NT2/D1 (cell line): ENCODE measurements around the gene EDIL3.

ENCODE experiments used
- DNase-seq: peaks from one replicate; pipeline ENCODE4 v3.0.0-alpha.2; 2011; ENCODE audit warnings: low read depth, low spot score
- H3K27me3 ChIP-seq: 2 replicates; pipeline ENCODE4 v1.6.0; 2011; ENCODE audit warnings: mild to moderate bottlenecking; ENCODE audit not compliant: insufficient read length, insufficient read depth
- H3K36me3 ChIP-seq: 2 replicates; pipeline ENCODE4 v1.6.1; 2011; ENCODE audit warnings: mild to moderate bottlenecking, low read length, mixed read lengths; ENCODE audit not compliant: insufficient read depth, insufficient read length
- H3K4me1 ChIP-seq: 2 replicates; pipeline ENCODE4 v1.5.1; 2011; ENCODE audit not compliant: insufficient read depth, insufficient read length
- H3K4me3 ChIP-seq: 2 replicates; pipeline ENCODE4 v1.5.1; 2011; ENCODE audit warnings: low read depth; ENCODE audit not compliant: insufficient read length
- H3K9ac ChIP-seq: 2 replicates; pipeline ENCODE4 v1.6.0; 2011; ENCODE audit warnings: low read depth; ENCODE audit not compliant: insufficient read length
- H3K9me3 ChIP-seq: 2 replicates; pipeline ENCODE4 v1.5.1; 2011; ENCODE audit warnings: mild to moderate bottlenecking, low read length; ENCODE audit not compliant: insufficient read depth
- SUZ12 ChIP-seq: IDR thresholded peaks from 2 replicates; pipeline ENCODE4 v1.6.1; 2011; ENCODE audit not compliant: insufficient read length, insufficient read depth; ENCODE audit errors: extremely low read depth
- YY1 ChIP-seq: IDR thresholded peaks from 2 replicates; pipeline ENCODE4 v1.6.1; 2011; ENCODE audit not compliant: insufficient read length, insufficient read depth
- ZNF274 ChIP-seq: IDR thresholded peaks from 2 replicates; pipeline ENCODE4 v1.6.1; 2011; ENCODE audit warnings: mild to moderate bottlenecking, low read depth, low read length

The EDIL3 gene

DNA sequence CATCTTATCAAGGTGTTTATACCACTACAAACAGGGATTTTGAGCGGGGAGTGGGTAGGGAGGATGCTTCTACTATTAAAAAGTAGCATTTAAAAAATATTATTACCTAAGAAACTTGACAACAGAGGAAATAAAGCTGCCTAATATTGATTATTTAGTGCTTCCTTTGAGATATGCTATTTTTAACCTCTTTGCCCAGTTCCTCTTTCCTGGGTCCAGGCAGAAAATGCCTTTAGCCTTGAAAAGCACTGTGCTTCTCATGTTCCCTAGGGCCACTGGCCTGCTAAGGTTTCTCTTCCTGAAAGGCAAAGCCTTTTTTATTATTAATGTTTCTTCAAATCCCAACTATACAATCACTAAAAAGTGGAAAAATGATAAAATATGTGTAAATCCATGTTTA lies 446.8 kb downstream of the EDIL3 start:
- no peaks in the 10 kb centered on the region for H3K9me3 ChIP-seq
- H3K4me1 ChIP-seq, result no peaks in the 10 kb centered on the region
- no peak for DNase-seq
- H3K9ac ChIP-seq, result no peak overlapping the region
- no peaks in the 10 kb centered on the region for H3K36me3 ChIP-seq
- no peaks in the 10 kb centered on the region for H3K27me3 ChIP-seq
- TF ChIP-seq YY1 (no peak), SUZ12 (no peak), ZNF274 (no peak)
- no peak overlapping the region for H3K4me3 ChIP-seq

DNA sequence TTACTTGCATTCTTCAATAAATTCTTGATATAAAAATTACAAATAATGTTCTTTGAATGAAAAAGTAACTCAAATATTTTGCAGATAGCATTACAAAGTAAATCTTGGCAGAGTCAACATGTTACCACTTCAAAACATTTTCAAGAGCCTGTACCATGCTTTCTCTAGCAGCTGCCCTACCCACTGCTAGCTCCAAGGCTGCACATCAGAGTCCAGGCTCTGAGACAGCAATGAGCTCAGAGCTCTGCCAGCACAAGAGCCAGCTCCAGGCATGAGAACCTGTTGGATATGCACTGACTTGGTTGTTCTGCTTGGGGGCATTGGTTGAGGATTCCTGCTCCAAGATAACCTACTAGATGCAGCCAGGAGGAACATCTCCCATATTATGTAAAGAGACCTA lies 452.7 kb downstream of the EDIL3 start:
- Histone ChIP-seq H3K36me3 (no peaks in the 10 kb centered on the region), H3K9me3 (no peaks in the 10 kb centered on the region), H3K4me3 (no peak overlapping the region), H3K4me1 (no peaks in the 10 kb centered on the region), H3K27me3 (no peaks in the 10 kb centered on the region), H3K9ac (no peak overlapping the region)
- DNase-seq, result no peak
- TF ChIP-seq SUZ12 (no peak), ZNF274 (no peak), YY1 (no peak)

DNA sequence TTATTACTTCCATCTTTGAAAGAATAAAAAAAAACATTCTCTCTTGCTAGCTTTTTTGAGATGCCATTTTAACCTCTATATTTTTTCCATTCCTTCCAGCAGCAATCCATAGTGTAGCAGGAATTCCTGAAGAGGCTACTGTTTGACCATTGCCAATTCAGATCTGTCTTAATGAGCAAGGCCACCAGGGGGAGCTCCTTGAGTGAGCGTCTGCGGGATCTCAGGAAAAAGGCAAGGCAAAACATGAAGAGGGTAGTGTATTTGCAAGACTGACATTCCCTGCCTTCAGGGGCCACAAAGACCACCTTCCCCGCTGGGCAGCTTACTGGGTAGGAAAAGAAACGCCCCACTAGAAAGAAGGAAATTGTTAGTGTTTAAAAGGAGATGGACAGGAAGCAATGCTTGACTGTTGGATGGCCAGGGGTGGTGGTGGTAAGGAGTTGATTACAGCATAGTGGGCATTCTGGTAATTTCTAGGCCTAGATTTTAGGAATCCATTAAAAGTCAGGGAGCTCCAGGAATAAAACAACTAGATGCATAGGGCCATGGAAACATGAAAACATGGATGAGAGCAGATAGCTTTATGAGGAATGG lies 457.4 kb downstream of the EDIL3 start:
- no peaks in the 10 kb centered on the region for H3K4me1 ChIP-seq
- H3K9ac ChIP-seq, result no peak overlapping the region
- H3K9me3 ChIP-seq, result no peaks in the 10 kb centered on the region
- peak; percentile 51 for DNase-seq
- no peaks in the 10 kb centered on the region for H3K36me3 ChIP-seq
- TF ChIP-seq YY1, result no peak
- no peak for TF ChIP-seq SUZ12
- no peak for TF ChIP-seq ZNF274
- no peaks in the 10 kb centered on the region for H3K27me3 ChIP-seq
- H3K4me3 ChIP-seq, result no peak overlapping the region

DNA sequence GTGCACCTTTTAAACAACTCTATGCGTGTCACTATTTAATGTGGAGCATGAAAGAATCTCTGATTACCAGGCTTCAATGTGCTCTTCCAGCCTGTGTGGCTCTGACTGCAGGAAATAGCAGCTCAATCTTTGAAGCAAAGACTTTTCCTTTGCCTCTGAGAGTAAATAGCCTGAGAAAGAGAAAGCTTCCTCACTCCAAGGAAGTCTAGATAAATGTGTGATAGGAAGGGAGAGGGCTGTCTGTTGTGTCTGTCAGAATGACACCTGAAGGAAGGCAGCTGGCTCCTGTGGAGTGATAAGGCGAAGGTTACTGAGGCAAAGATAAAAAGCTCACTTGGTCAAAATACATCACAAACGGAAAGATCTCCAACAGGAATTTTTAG lies 458.7 kb downstream of the EDIL3 start:
- no peak for TF ChIP-seq YY1
- TF ChIP-seq SUZ12, result no peak
- no peak for TF ChIP-seq ZNF274
- no peak overlapping the region for H3K4me3 ChIP-seq
- no peak for DNase-seq

DNA sequence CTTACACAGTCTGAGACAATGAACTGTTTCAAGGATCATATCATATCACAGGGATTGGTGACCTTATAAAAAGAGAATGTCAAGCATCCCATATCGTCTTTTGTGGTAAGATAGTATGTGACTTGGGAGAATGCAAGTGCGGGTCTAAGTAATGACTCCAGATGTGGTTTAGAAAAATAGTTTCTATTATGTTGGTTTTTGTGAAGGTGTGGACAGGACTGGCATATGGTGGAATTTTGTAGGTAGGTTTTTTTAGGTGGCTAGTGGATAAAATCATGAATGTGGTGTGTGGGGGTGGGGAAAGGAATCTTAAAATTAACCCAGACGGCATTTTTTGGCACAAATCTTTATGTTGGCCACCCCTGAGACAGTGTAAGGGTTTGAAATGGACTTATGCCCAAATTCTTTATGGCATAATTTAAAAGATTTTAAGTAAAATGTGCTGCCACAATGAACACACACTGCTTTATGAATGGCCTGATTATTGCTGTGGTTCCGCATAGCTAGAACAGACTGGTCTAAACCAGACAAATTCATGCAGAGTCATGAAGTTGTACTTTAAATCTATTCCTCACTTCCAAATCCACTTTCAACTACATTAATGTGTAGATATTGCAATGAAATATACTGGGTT lies 459.2 kb downstream of the EDIL3 start:
- DNase-seq, result no peak
- H3K9ac ChIP-seq, result no peak overlapping the region
- no peaks in the 10 kb centered on the region for H3K9me3 ChIP-seq

More for the DNA sequence above, 458.7 kb downstream of the EDIL3 start:
- no peaks in the 10 kb centered on the region for H3K9me3 ChIP-seq
- H3K4me1 ChIP-seq, result no peaks in the 10 kb centered on the region
- no peaks in the 10 kb centered on the region for H3K27me3 ChIP-seq
- no peak overlapping the region for H3K9ac ChIP-seq
- no peaks in the 10 kb centered on the region for H3K36me3 ChIP-seq

DNA sequence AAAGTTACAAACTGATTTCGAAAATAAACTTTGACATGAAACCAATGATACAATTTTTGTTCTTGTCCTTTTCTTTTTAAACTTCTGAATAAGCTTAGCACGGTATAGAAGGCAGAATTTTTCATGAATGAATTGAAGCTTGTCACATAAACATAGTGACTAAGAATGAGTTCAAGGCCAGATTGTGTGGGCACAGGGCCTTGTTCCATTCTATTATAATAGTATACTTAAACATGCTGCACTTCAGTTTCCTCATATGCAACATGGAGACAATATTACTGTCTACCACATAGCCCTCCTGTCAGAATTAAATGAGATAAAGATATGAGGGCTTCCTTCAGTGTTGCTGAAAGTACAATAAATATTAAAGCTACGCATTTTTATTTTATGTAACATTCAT lies 459.8 kb downstream of the EDIL3 start:
- Histone ChIP-seq H3K27me3 (no peaks in the 10 kb centered on the region), H3K9ac (no peak overlapping the region), H3K4me1 (no peaks in the 10 kb centered on the region), H3K36me3 (no peaks in the 10 kb centered on the region), H3K4me3 (no peak overlapping the region), H3K9me3 (no peaks in the 10 kb centered on the region)
- TF ChIP-seq SUZ12 (no peak), YY1 (no peak), ZNF274 (no peak)
- no peak for DNase-seq

More for the DNA sequence above, 459.2 kb downstream of the EDIL3 start:
- Histone ChIP-seq H3K4me1 (no peaks in the 10 kb centered on the region), H3K36me3 (no peaks in the 10 kb centered on the region), H3K27me3 (no peaks in the 10 kb centered on the region), H3K4me3 (no peak overlapping the region)
- TF ChIP-seq SUZ12 (no peak), ZNF274 (no peak), YY1 (no peak)

DNA sequence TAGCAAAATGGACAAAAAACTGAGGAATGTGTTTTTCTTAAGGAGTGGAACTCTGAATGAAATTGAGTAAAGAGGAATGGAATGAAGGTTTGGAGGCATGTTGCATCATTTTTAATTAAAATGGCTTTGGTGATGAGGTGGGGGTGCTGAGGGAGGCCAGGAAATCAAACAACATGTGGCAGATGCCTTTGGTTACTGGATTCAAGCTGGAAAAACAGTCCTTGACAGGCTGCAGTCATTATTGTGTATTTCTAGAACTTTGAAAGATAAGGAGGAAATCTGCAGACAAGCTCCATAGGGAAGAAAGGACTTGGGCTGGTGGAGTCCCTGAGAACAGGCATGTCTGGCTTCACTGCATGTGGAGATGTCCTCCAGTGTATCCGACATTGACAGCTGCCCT lies 460.5 kb downstream of the EDIL3 start:
- DNase-seq, result no peak
- Histone ChIP-seq H3K36me3 (no peaks in the 10 kb centered on the region), H3K4me3 (no peak overlapping the region), H3K9ac (no peak overlapping the region), H3K9me3 (no peaks in the 10 kb centered on the region), H3K27me3 (no peaks in the 10 kb centered on the region), H3K4me1 (no peaks in the 10 kb centered on the region)
- TF ChIP-seq SUZ12 (no peak), YY1 (no peak), ZNF274 (no peak)
